HT1080 (cell line): Measurements from ENCODE around the gene MITF. TPM values are rescaled to one million over a fixed set of nuclear protein-coding genes. Genes with fewer than 3 reads are reported as not detected.
A peak's percentile ranks its signal among the peaks of the same experiment; 100 is the strongest.
"Not testable (repeated sequence)": the region's sequence is repeated elsewhere in the genome, so short reads cannot be mapped to it uniquely, and the experiment has no call there.

Source experiments
- DNase-seq: peaks from one replicate; pipeline ENCODE4 v3.0.0-alpha.2; 2015; ENCODE audit warnings: low read depth
- total RNA-seq: library from RNA; depleted of rRNA; stranded (reverse); fragments of >200 nt; shearing (Covaris generic); gene quantifications from 2 replicates; pipeline ENCODE4 v1.2.3, GENCODE V29; 2014

The MITF gene
- total RNA-seq, 1 experiment from 2014 or later: 6.5 TPM

DNA sequence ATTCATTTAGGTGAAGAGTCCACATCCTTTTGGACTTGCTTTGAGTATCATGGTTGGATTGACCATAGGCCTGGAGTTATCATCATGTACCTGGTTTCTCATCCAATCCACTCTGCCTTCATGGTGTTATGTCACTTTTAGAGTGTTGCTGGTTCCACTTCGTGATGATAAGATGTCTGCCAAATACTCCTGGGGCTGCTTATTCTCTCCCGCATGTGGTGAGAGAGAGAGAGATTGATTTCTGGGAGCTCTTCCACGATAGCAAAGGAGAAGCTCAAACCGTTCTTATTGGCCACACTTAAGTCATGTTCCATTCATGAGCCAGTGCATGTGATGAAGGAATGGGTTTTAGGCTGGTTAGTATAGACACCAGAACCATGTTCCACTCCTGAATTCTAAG lies 47.6 kb downstream of the MITF start:
- DNase-seq: no peak

GRCh38 chr3:69787436-69788168 lies 48.3 kb downstream of the MITF start:
- DNase-seq: peak; percentile 86

- peak; percentile 53 for DNase-seq
These were observed 51.8 kb downstream of the MITF start for GRCh38 chr3:69791106-69791505.

GRCh38 chr3:69791919-69792399 lies 52.7 kb downstream of the MITF start:
- DNase-seq: peak; percentile 64

DNA sequence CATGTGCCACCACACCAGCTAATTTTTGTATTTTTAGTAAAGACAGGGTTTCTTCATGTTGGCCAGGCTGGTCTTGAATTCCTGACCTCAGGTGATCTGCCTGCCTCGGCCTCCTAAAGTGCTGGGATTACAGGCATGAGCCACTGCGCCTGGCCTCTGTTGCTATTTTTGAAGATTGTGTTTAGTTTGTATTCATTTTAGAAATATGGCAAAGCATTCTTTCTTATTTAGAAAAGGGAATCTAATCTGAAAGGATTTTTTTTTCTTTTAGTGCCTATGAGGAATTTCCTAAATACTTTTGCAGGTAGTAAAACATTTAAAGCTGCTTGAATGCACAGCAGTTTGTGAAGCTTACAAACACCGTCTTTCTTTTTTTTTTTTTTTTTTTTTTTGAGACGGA lies 56.9 kb downstream of the MITF start:
- DNase-seq: not testable (repeated sequence)

DNA sequence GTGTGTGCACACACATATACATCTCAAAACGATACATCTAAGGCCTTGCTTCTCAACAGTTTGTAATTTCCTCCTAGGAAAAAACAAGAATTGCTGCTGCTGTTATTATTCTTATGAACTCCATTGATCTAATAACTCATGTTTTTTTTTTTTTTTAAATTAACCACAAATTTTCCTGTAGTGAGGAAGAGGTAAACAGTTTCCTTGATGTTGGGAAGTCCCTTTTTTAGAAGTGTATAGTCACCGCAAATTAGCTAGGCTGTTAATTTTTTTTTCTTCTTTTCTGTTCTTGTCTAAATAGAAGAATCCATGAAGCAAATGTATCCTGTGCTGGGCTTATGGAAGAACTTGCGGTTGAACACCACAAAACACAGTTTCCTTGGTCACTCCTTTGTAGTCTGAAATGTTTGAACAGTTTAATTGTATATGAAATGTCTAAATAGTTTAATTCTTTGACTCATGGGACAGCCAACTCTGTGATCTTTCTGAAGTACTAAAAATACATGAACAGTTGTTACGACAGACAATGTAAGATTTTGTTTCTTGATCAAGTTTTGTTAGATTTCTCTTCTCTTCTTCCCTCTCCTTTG lies 64.5 kb downstream of the MITF start:
- no peak for DNase-seq

GRCh38 chr3:69805491-69805890 lies 66.2 kb downstream of the MITF start:
- no peak for DNase-seq

- DNase-seq: peak; percentile 65
These were observed 67.6 kb downstream of the MITF start for GRCh38 chr3:69806735-69807438.

DNA sequence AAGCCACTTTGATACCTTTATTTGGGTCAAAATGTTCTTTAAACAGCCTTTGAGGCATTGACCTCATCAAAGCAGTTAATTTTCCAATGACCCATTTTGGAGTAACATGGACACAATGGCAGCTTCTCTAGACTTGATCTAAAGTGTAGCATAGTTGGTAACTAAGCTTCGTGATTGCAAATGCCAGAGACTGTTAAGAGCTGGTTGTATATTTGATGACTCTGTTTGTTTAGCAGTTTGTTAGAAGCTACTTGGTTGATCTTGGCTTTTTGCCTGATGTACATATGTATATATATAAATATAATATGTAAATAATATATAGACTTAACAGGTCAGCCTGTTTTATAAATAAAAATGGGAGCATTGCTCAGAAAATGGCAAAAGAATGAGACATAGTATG lies 68.4 kb downstream of the MITF start:
- no peak for DNase-seq

DNA sequence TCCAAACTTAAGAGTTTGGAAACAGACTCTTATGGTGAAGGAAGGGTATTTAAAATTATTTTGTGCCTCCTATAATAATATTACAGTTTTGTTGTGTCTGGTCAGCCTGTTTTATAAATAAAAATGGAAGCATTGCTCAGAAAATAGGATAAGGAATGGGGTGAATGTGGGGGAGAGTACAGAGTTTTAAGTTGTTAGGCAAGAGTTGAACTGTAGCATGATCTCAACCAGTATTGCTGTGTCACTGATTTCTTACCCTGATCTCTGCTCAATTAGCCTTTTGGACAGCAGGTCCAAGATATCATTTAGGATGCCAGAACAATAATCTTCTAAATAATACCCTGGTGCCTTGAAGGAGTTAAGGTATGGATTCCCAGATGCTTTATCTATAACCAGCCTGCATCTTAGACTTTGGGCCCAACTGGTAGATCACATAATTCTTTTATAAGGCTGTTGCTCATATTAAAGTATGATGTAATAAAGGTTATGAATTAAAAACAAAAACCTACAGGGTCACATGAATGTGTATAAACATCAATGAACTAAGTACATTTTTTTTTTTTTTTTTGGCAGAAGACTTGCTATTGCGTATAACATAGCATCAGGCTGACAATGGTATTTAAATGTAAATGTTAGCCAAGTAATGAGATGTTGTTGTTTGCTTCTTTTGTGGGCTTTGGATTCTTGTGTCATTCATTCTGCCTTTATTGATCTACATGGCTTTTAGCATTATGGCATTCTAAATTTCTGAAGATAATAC lies 70.0 kb downstream of the MITF start:
- no peak for DNase-seq

GRCh38 chr3:69811452-69812401 lies 72.5 kb downstream of the MITF start:
- no peak for DNase-seq

GRCh38 chr3:69815970-69816369 lies 76.7 kb downstream of the MITF start:
- no peak for DNase-seq

DNA sequence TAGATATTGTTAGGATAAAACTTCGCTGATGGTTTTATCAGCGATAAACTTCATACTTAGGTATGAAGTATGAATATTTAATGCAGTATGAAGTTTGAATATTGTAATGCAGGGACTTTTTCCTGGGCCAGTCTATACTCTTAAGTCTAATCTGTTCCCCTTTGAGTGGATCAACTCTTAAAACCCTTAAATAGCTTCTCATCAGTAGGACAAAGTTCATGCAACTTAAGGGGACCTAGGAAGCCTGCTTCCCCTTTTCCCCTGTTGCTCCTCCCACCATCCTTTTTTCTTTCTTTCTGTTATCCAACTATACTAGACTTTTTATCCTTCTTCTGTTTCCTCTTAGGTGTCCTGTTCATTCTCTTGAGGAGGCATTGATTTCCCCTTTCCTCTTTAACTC lies 78.7 kb downstream of the MITF start:
- no peak for DNase-seq

- no peak for DNase-seq
These were observed 80.0 kb downstream of the MITF start for GRCh38 chr3:69819282-69819681.

GRCh38 chr3:69821133-69821532 lies 81.9 kb downstream of the MITF start:
- peak; percentile 68 for DNase-seq

DNA sequence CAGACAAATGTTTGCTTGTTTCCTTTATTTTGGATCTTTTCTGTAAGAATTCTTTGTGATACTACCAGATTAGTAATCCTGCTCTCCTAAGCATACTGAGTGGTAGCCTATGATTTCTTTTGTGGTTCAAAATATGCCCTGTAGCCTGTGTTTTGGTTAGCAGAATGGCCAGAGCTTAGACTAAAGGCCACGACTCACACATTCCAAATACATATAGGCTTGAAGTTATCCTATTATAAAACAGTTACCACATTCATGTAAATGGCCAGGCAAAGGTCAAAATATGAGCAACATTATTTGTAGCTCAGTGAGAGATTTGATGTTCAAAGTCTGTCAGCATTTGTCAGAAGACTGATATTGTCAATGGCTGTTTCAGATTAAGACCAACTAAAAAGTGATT lies 84.5 kb downstream of the MITF start:
- DNase-seq: no peak

DNA sequence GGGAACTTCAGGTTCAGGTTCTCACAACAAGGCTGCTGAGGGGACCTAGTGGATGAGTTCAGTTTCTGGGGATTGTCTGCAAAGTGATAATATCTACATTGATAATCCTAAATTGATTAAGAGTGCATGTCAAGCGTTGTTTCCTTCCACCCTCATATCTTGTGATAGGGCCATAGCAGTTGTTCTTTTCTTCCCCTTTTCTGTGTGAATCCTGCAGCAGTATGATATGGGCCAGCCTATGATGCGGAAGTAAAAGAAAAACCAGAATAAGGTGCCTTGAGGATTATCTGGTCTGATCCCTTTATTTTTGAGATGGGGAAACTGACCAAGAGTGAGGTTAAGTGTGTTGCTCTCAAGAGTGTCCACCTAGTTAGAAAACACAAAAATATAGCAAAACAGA lies 86.2 kb downstream of the MITF start:
- no peak for DNase-seq

DNA sequence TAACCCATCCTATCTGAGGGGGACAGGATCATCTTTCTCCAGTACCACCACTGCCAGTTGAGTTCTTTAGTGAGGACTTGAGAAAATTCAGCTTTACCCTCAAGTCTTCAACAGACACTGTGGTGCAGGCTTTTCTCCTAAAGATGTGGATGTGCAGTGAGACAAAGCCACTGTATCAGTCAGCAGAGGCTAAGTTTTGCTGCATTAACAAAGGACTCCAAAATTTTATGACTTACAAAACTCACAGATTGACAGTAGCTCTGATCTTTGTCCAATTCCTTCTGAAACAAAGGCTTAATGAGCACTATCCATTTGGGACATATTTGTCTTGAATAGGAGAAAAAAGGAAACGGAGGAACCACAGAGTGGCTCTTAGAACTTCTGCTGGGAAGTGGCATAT lies 87.9 kb downstream of the MITF start:
- no peak for DNase-seq

GRCh38 chr3:69828817-69829216 lies 89.6 kb downstream of the MITF start:
- no peak for DNase-seq

GRCh38 chr3:69830147-69830546 lies 90.9 kb downstream of the MITF start:
- DNase-seq: no peak

- DNase-seq: no peak
These were observed 92.5 kb downstream of the MITF start for GRCh38 chr3:69831737-69832136.
